Adrenal gland (tissue), 12 donors: ENCODE measurements around the gene MRPL2. TPM values are rescaled to one million over a fixed set of nuclear protein-coding genes. Genes with fewer than 3 reads are reported as not detected.
A peak's percentile ranks its signal among the peaks of the same experiment; 100 is the strongest.

Experiments used
- DNase-seq, 7 donors: peaks; one replicate each; pipeline ENCODE4 v3.0.0-alpha.2; 2019 to 2020
- H3K27ac ChIP-seq, 5 donors: fragments of 200-600 bp; sonication (generic) in 4 of 5; 1 replicate in 3 of 5; 2 replicates in 2 of 5; pipeline versions ENCODE4 v1.5.1 to v1.8.0; 2016 to 2020; ENCODE audit warnings: mild to moderate bottlenecking in 1 of 5
- H3K27me3 ChIP-seq: fragments of 200-600 bp; 2 replicates; pipeline ENCODE4 v1.8.0; 2021
- H3K36me3 ChIP-seq, 2 donors: fragments of 200-600 bp; replicated peaks in 1 of 2; 1 replicate in 1 of 2; 2 replicates in 1 of 2; pipeline versions ENCODE4 v1.5.1 to v1.8.0; 2018 to 2022
- H3K4me1 ChIP-seq, 2 donors: fragments of 200-600 bp; replicated peaks in 1 of 2; 1 replicate in 1 of 2; 2 replicates in 1 of 2; pipeline versions ENCODE4 v1.5.1 to v1.8.0; 2018 to 2021
- H3K4me3 ChIP-seq, 4 donors: fragments of 200-600 bp; sonication (generic) in 3 of 4; one replicate each; pipeline ENCODE4 v1.5.1; 2016 to 2018
- H3K9me3 ChIP-seq, 3 donors: fragments of 200-600 bp; sonication (generic) in 1 of 3; replicated peaks in 1 of 3; 1 replicate in 2 of 3; 2 replicates in 1 of 3; pipeline versions ENCODE4 v1.5.1 to v1.8.0; 2016 to 2021
- POLR2A ChIP-seq, 2 donors: fragments of 450-650 bp; IDR thresholded peaks; one replicate each; pipeline ENCODE4 v1.6.1; 2017; ENCODE audit warnings: antibody characterized with exemption in 2 of 2, mild to moderate bottlenecking in 2 of 2, moderate library complexity in 1 of 2
- WGBS, 4 donors: extraction: QIAGEN DNeasy Blood & Tissue Kit in 2 of 4; methylation state at CpG; one replicate each; pipeline versions ENCODE4 v1.1.5 to v1.1.7; 2013 to 2017; 5-methylcytosine and 5-hydroxymethylcytosine counted together
- intact Hi-C, 2 donors: fragments of 100-400 bp; cut with DNase I; formaldehyde crosslinking; loops; one replicate each; pipeline versions ENCODE4 v1.14.1 to v1.15.0; 2022 to 2023
- polyA plus RNA-seq, 3 donors: library from polyadenylated mRNA; stranded (reverse); fragments of 200-250 nt in 2 of 3; fragments of 350-450 nt in 1 of 3; fragmentation: Illumina TruSeq in 1 of 3; extraction: RNeasy Lipid Tissue Mini Kit (QIAGEN cat#74804) in 1 of 3; gene quantifications; one replicate each; pipeline ENCODE4 v1.2.3, GENCODE V29; 2013 to 2014
- total RNA-seq, 9 donors: library from RNA; depleted of rRNA in 4 of 9; stranded (reverse); fragments of >200 nt in 4 of 9; fragments of 120-200 nt in 1 of 9; fragmentation: NEBNext Ultra II Directional in 1 of 9; extraction: Animal tissue kit (Norgen Biotek cat#: 25700) in 1 of 9; gene quantifications; one replicate each; pipeline versions ENCODE4 v1.1.0 to v1.2.4, GENCODE V29; 2013 to 2023
- TF ChIP-seq, protein P1 (sequence below), 6 experiments: fragments of 450-650 bp in 4 of 6; fragments of 200-600 bp in 2 of 6; sonication (generic) in 1 of 6; IDR thresholded peaks; 1 replicate in 5 of 6; 2 replicates in 1 of 6; pipeline versions ENCODE4 v1.5.1 to v1.8.0; 2016 to 2021; ENCODE audit warnings: antibody characterized with exemption in 6 of 6, mild to moderate bottlenecking in 2 of 6, moderate library complexity in 1 of 6
- donor health status: healthy with polysubstance abuse.
- donor health status: Bipolar disorder and iron deficiency.
- donor health status: DM: yes; HTN: yes; CAD: no.
- donor health status: DM: no; HTN: no; CAD: no.
- donor health status: DM: no; HTN: no; CAD: no.
- donor health status: DM: yes; HTN: yes; CAD: no.

The MRPL2 gene
- total and polyA plus RNA-seq, 12 donors = 16.7 to 143 (median 75.1) TPM

DNA sequence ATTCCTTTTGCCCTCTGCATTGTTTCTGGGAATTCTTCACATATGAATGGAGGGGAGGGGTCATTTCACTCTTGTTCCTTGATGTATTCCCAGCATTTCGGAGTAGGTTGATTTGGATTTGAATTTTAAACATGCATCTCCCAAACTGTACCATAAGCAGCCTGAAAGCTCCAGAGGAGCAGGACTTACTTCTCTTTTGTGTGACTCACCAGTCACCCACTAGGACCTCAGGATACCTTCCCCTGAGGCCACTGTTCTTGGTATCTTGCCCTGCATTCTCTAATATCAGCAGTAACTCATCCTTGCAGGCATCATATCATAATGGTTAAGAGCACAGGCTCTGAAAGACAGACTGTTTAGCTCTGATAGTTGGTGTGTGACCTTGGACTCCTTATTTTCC is 703 bp downstream of the MRPL2 start:
- 50 to 69% (median 60%) methylated on average over 1 of the region's 1 CpG for WGBS, 4 donors
- DNase-seq = no peak
- Histone ChIP-seq H3K4me3 (peak overlapping the region in 2 of 4 donors; percentile 60 to 72), H3K36me3 (peaks cover 0 to 28% of the 10 kb centered on the region in 2 donors), H3K27ac (peak overlapping the region in 3 of 5 donors; percentile 73 to 94 (median 92)), H3K4me1 (peaks cover 13 to 23% of the 10 kb centered on the region in 2 donors), H3K27me3 (no peaks in the 10 kb centered on the region), H3K9me3 (no peaks in the 10 kb centered on the region)
- TF ChIP-seq, protein P1, sequence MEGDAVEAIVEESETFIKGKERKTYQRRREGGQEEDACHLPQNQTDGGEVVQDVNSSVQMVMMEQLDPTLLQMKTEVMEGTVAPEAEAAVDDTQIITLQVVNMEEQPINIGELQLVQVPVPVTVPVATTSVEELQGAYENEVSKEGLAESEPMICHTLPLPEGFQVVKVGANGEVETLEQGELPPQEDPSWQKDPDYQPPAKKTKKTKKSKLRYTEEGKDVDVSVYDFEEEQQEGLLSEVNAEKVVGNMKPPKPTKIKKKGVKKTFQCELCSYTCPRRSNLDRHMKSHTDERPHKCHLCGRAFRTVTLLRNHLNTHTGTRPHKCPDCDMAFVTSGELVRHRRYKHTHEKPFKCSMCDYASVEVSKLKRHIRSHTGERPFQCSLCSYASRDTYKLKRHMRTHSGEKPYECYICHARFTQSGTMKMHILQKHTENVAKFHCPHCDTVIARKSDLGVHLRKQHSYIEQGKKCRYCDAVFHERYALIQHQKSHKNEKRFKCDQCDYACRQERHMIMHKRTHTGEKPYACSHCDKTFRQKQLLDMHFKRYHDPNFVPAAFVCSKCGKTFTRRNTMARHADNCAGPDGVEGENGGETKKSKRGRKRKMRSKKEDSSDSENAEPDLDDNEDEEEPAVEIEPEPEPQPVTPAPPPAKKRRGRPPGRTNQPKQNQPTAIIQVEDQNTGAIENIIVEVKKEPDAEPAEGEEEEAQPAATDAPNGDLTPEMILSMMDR (IDR thresholded peaks at IDR 0.05) = no peak
- TF ChIP-seq POLR2A (IDR thresholded peaks at IDR 0.05) = no peak
- intact Hi-C loops = no loop called here

DNA sequence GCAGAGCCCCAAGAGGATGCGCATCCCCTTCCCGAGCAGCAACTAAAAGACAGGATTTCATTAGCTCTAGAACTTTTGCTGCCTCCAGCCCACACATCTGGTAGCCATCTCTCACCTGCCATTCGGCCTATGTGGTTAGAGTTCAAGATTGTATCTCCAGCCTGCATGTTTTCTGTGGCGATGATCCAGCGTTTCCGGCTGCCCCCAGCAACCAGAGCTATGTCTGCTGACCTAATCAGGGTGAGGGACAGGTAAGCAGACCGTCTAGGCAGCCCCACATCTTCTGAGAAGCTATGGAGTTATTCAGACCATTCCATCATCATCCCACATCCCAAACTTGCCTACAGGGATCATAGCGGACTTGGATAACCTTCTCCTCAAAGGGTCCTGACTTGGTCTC is 3.3 kb downstream of the MRPL2 start:
- Histone ChIP-seq H3K9me3 (no peaks in the 10 kb centered on the region), H3K27me3 (no peaks in the 10 kb centered on the region), H3K27ac (no peak overlapping the region), H3K36me3 (peaks cover 0 to 28% of the 10 kb centered on the region in 2 donors), H3K4me3 (no peak overlapping the region), H3K4me1 (peaks cover 24 to 28% of the 10 kb centered on the region in 2 donors)
- intact Hi-C loops = no loop called here
- TF ChIP-seq, protein P1 (IDR thresholded peaks at IDR 0.05) = no peak
- no peak for TF ChIP-seq POLR2A (IDR thresholded peaks at IDR 0.05)
- DNase-seq = no peak
- WGBS, 4 donors = 71 to 93% (median 85%) methylated on average over 6 to 8 of the region's 8 CpGs

DNA sequence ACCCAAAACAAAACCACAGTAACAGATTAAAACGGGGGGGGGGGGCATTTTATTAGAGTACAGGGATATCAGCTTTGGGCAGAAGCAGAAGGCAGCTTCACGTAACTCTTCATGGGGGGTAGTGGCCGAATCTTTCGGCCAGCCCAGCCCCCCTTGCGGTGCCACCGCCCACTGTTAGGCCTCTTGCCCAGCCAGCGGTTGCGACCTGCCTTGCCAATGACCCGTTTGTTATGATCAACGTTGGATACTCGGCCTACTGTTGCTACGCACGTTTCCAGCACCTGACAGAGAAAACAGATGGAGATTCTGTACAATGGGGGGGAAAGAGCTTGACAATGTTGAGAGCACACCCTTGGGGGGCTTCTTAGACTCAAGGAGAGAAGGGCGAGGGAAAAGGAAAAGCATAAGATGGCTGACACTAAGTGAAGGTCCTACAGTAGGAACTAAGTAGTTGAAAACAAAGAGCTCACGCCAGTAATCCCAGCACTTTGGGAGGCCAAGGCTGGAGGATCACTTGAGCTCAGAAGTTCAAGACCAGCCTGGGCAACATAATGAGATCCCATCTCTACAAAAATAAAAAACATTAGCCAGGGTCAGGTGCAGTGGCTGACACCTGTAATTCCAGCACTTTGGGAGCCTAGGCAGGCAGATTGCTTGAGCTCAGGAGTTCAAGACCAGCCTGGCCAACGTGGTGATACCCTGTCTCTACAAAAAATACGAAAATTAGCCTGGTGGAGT is 4.9 kb downstream of the MRPL2 start:
- Histone ChIP-seq H3K36me3 (peaks cover 0 to 36% of the 10 kb centered on the region in 2 donors), H3K4me3 (peak overlapping the region in 2 of 4 donors; percentile 64 to 68), H3K27ac (peak overlapping the region; percentile 47 to 89 (median 77)), H3K4me1 (peaks cover 16 to 20% of the 10 kb centered on the region in 2 donors), H3K9me3 (no peaks in the 10 kb centered on the region), H3K27me3 (no peaks in the 10 kb centered on the region)
- 61 to 73% (median 72%) methylated on average over 17 of the region's 17 CpGs for WGBS, 4 donors
- peak in 3 of 7 donors; percentile 13 to 43 (median 43) for DNase-seq
- intact Hi-C loops = no loop called here
- TF ChIP-seq, protein P1 (IDR thresholded peaks at IDR 0.05) = no peak
- TF ChIP-seq POLR2A (IDR thresholded peaks at IDR 0.05) = no peak

DNA sequence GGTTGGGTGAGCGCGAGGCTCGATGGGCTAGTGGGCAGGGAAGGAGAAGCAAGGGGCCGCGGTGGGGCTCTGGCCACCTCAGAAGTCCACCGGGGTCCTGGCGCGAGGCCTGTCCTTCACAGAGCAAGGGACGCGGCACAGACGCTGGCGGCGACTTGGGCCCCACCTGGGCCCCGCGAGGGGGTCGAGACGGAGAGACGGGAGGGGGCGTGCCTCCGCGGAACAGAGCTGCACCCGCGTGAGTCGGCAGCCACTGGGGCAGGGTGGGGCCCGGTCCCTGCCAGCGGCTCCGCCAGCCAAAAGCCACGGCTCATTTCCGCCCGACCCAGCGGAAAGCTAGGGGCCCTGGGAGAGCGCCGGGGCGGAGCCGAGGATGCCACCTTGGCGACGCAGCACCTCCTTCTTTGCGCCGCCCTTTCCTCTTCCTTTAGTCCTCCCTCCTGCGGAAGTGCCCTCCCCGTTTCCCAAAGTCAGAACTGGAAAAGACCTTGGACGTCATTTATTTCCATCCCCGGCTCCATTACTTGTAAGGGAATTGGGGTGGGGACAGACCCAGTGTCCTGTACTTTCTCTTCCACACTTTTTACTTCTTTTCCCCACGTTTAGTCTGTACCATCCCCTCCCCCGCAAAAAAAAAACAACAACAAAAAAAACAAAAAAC is 5.6 kb downstream of the MRPL2 start, which contains the start of gene CUL7:
Gene CUL7 (minus strand): TSS at position 307 of the 661 bp plus-strand sequence. CDS start 1,063 bp downstream, outside the sequence.
- DNase-seq = peak; percentile 90 to 96 (median 94)
- Histone ChIP-seq H3K36me3 (peaks cover 0 to 42% of the 10 kb centered on the region in 2 donors), H3K4me1 (peaks cover 16 to 18% of the 10 kb centered on the region in 2 donors), H3K27ac (peak within 1 kb of the TSS; percentile 47 to 89 (median 87)), H3K27me3 (no peaks in the 10 kb centered on the region), H3K9me3 (no peaks in the 10 kb centered on the region), H3K4me3 (peak within 1 kb of the TSS; percentile 29 to 86 (median 66))
- WGBS, 4 donors = 1 to 3% (median 1%) methylated on average over 10 to 42 of the region's 45 CpGs
- TF ChIP-seq POLR2A (IDR thresholded peaks at IDR 0.05) = peak; percentile 73
- TF ChIP-seq, protein P1 (IDR thresholded peaks at IDR 0.05) = no peak
- intact Hi-C loops = no loop called here
